T-cell (primary cell): ENCODE results near the gene MBD4. TPM values are rescaled to one million over a fixed set of nuclear protein-coding genes. Genes with fewer than 3 reads are reported as not detected.

ENCODE experiments used
- ATAC-seq, 4 experiments: fragments of 200-7000 bp in 3 of 4; fragments of 150-1000 bp in 1 of 4; cut with Tn5 transposase; replicated peaks in 1 of 4; 1 replicate in 3 of 4; 2 replicates in 1 of 4; pipeline ENCODE4 v1.10.0; 2021; ENCODE audit warnings: moderate library complexity in 3 of 4, mild to moderate bottlenecking in 2 of 4, moderate number of reproducible peaks in 1 of 4
- CTCF ChIA-PET, 2 donors: fragments of 300-600 bp; sonication (Branson Sonifier 250); formaldehyde crosslinking; loops; one replicate each; lab custom pipeline; 2022; ENCODE audit warnings: antibody characterized with exemption in 2 of 2; lab: Charles Lee
- POLR2A ChIA-PET, 2 donors: fragments of 300-600 bp; sonication (Branson Sonifier 250); formaldehyde crosslinking; loops; one replicate each; lab custom pipeline; 2022; ENCODE audit warnings: antibody characterized with exemption in 2 of 2; lab: Charles Lee
- DNase-seq, 35 experiments: peaks; one replicate each; pipeline versions ENCODE4 v3.0.0 to v3.0.0-alpha.2; 2013 to 2023
- H3K27ac ChIP-seq: one replicate; pipeline ENCODE4 v1.5.1; 2013; ENCODE audit warnings: low read length
- H3K27me3 ChIP-seq, 2 experiments: replicated peaks in 1 of 2; 1 replicate in 1 of 2; 2 replicates in 1 of 2; pipeline versions ENCODE4 v1.6.1 to v1.7.0; 2013; ENCODE audit warnings: low read length in 1 of 2, mixed read lengths in 1 of 2; ENCODE audit not compliant: control insufficient read depth in 2 of 2, insufficient read depth in 2 of 2; ENCODE audit errors: extremely low read depth in 1 of 2
- H3K36me3 ChIP-seq, 2 donors: 1 replicate in 1 of 2; 2 replicates in 1 of 2; pipeline versions ENCODE4 v1.6.1 to v1.7.0; 2013; ENCODE audit warnings: low read length in 1 of 2; ENCODE audit not compliant: control insufficient read depth in 2 of 2, insufficient read depth in 1 of 2; ENCODE audit errors: extremely low read depth in 1 of 2
- H3K4me1 ChIP-seq, 2 experiments: 1 replicate in 1 of 2; 2 replicates in 1 of 2; pipeline versions ENCODE4 v1.6.1 to v1.7.0; 2013; ENCODE audit warnings: low read length in 2 of 2, mixed read lengths in 1 of 2; ENCODE audit not compliant: insufficient read depth in 2 of 2, control insufficient read depth in 1 of 2; ENCODE audit errors: extremely low read depth in 1 of 2
- H3K4me3 ChIP-seq, 2 donors: 1 replicate in 1 of 2; 2 replicates in 1 of 2; pipeline versions ENCODE4 v1.5.1 to v1.7.0; 2013; ENCODE audit warnings: mild to moderate bottlenecking in 2 of 2, low read length in 1 of 2, moderate library complexity in 1 of 2; ENCODE audit not compliant: control insufficient read depth in 1 of 2; ENCODE audit errors: extremely low read depth in 1 of 2
- H3K9me3 ChIP-seq: 2 replicates; pipeline ENCODE4 v1.7.0; 2013
- H3K27ac Mint-ChIP-seq, 2 donors: one replicate each; pipeline ENCODE4 v1.8.0; 2020 to 2021; ENCODE audit warnings: mild to moderate bottlenecking in 2 of 2, mixed read lengths in 2 of 2
- H3K27me3 Mint-ChIP-seq, 2 donors: one replicate each; pipeline ENCODE4 v1.8.0; 2021 to 2022; ENCODE audit warnings: mixed read lengths in 2 of 2
- H3K36me3 Mint-ChIP-seq: one replicate; pipeline ENCODE4 v1.8.0; 2021; ENCODE audit warnings: mixed read lengths
- H3K4me1 Mint-ChIP-seq, 3 donors: one replicate each; pipeline ENCODE4 v1.8.0; 2020 to 2022; ENCODE audit warnings: mixed read lengths in 3 of 3, mild to moderate bottlenecking in 1 of 3
- H3K4me3 Mint-ChIP-seq, 3 donors: one replicate each; pipeline ENCODE4 v1.8.0; 2020 to 2022; ENCODE audit warnings: mild to moderate bottlenecking in 3 of 3, mixed read lengths in 3 of 3, moderate library complexity in 3 of 3
- H3K9me3 Mint-ChIP-seq, 3 donors: one replicate each; pipeline ENCODE4 v1.8.0; 2020 to 2022; ENCODE audit warnings: mixed read lengths in 3 of 3
- WGBS: methylation state at CpG from one replicate; pipeline ENCODE4 v1.1.5; 2013; ENCODE audit warnings: missing lambda C conversion rate; ENCODE audit not compliant: insufficient coverage; 5-methylcytosine and 5-hydroxymethylcytosine counted together
- total RNA-seq, 35 experiments: library from RNA in 6 of 35; stranded (reverse) in 6 of 35; fragments of 120-200 nt in 1 of 35; gene quantifications; one replicate each; pipeline versions ENCODE4 v1.2.1 to v1.2.4 and lab custom pipeline; 2013 to 2026

MBD4 gene
- total RNA-seq, 5 donors from 2014 or later (not counting 1 experiment from before 2014, with no cell fraction given) = 43.1 to 59.4 (median 45.2) TPM

- DNase-seq = no peak
- CTCF ChIA-PET = interaction anchor here (1.4 to 1.6 kb wide), 3 partner anchors 26 to 443 kb away, joined by 3 to 5 read pairs (median 5); no protein-coding TSS in a partner anchor
- no peak for ATAC-seq
- no peak overlapping the region for H3K4me3 ChIP-seq
- POLR2A ChIA-PET = no interaction called here
- peaks cover 0 to 4% of the 10 kb centered on the region in 2 donors for H3K36me3 ChIP-seq
- no peak overlapping the region for H3K27ac ChIP-seq
- 100% methylated on average over 1 of the region's 2 CpGs for WGBS
- Mint-ChIP-seq H3K27ac (no peak overlapping the region), H3K27me3 (no peaks in the 10 kb centered on the region), H3K36me3 (peaks cover 12% of the 10 kb centered on the region), H3K4me3 (no peak overlapping the region), H3K4me1 (no peaks in the 10 kb centered on the region), H3K9me3 (no peaks in the 10 kb centered on the region)
- H3K9me3 ChIP-seq = no peaks in the 10 kb centered on the region
- H3K27me3 ChIP-seq = no peaks in the 10 kb centered on the region
- no peaks in the 10 kb centered on the region for H3K4me1 ChIP-seq
These were observed 57.4 kb downstream of the MBD4 start for GRCh38 chr3:129382366-129382765.

Other genes starting within 250 kb of the MBD4 start
- gene COPG1, start 190.3 kb downstream of the MBD4 start, total RNA-seq = 100 to 1,000 TPM in 4 of 5 donors, 10 to 100 TPM in 1; 96.0 to 139 (median 116) TPM
- gene HMCES, start 161.1 kb downstream of the MBD4 start, total RNA-seq = 10 to 100 TPM; 55.2 to 60.7 (median 57.6) TPM
- 1 to 10 TPM; 1.2 to 2.7 (median 2.2) TPM for gene EFCAB12, start 11.3 kb downstream of the MBD4 start, total RNA-seq
- 10 to 100 TPM; 15.0 to 23.9 (median 18.1) TPM for gene IFT122, start 276 bp upstream of the MBD4 start, total RNA-seq
- under 1 TPM in 2 of 5 donors, not detected in 3; 0.09 to 0.10 TPM for gene RHO, start 88.7 kb upstream of the MBD4 start, total RNA-seq
- not detected for gene H1-8, start 103.2 kb upstream of the MBD4 start, total RNA-seq
- 10 to 100 TPM; 13.6 to 53.3 (median 44.9) TPM for gene PLXND1, start 166.7 kb upstream of the MBD4 start, total RNA-seq